Colonic mucosa (tissue), 4 donors: ENCODE measurements around the gene TRMU. TPM values are rescaled to one million over a fixed set of nuclear protein-coding genes. Genes with fewer than 3 reads are reported as not detected.
A peak's percentile ranks its signal among the peaks of the same experiment; 100 is the strongest.

Experiments used
- DNase-seq: peaks from one replicate; pipeline ENCODE4 v3.0.0-alpha.2; 2020
- H3K27ac ChIP-seq: fragments of 200-600 bp; one replicate; pipeline ENCODE4 v1.8.0; 2021
- H3K27me3 ChIP-seq: fragments of 200-600 bp; one replicate; pipeline ENCODE4 v1.8.0; 2021
- H3K36me3 ChIP-seq: fragments of 200-600 bp; one replicate; pipeline ENCODE4 v1.8.0; 2021
- H3K4me1 ChIP-seq: fragments of 200-600 bp; one replicate; pipeline ENCODE4 v1.8.0; 2021; ENCODE audit warnings: mild to moderate bottlenecking
- H3K4me3 ChIP-seq: fragments of 200-600 bp; one replicate; pipeline ENCODE4 v1.8.0; 2021
- H3K9ac ChIP-seq, 2 donors: one replicate each; pipeline ENCODE4 v1.7.0; 2013; ENCODE audit warnings: control low read depth in 2 of 2, low read depth in 2 of 2, low read length in 2 of 2
- H3K9me3 ChIP-seq: fragments of 200-600 bp; one replicate; pipeline ENCODE4 v1.8.0; 2021
- intact Hi-C: fragments of 100-400 bp; cut with DNase I; formaldehyde crosslinking; loops from one replicate; pipeline ENCODE4 v1.14.1; 2022
- total RNA-seq, 2 donors: library from RNA; stranded (reverse); fragmentation: NEBNext Ultra II Directional in 1 of 2; extraction: Animal tissue kit (Norgen Biotek cat#: 25700) in 1 of 2; gene quantifications; one replicate each; pipeline ENCODE4 v1.2.1, GENCODE V29; 2021
- TF ChIP-seq, protein P1 (sequence below): fragments of 200-600 bp; IDR thresholded peaks from one replicate; pipeline ENCODE4 v1.8.0; 2022; ENCODE audit warnings: antibody characterized with exemption, mild to moderate bottlenecking
- donor health status: healthy.
- donor health status: DM: no; HTN: no; CAD: no.
- donor health status: DM: no; HTN: no; CAD: no.

Gene TRMU
- total RNA-seq, 2 donors from 2014 or later = 25.2 to 71.8 TPM

DNA sequence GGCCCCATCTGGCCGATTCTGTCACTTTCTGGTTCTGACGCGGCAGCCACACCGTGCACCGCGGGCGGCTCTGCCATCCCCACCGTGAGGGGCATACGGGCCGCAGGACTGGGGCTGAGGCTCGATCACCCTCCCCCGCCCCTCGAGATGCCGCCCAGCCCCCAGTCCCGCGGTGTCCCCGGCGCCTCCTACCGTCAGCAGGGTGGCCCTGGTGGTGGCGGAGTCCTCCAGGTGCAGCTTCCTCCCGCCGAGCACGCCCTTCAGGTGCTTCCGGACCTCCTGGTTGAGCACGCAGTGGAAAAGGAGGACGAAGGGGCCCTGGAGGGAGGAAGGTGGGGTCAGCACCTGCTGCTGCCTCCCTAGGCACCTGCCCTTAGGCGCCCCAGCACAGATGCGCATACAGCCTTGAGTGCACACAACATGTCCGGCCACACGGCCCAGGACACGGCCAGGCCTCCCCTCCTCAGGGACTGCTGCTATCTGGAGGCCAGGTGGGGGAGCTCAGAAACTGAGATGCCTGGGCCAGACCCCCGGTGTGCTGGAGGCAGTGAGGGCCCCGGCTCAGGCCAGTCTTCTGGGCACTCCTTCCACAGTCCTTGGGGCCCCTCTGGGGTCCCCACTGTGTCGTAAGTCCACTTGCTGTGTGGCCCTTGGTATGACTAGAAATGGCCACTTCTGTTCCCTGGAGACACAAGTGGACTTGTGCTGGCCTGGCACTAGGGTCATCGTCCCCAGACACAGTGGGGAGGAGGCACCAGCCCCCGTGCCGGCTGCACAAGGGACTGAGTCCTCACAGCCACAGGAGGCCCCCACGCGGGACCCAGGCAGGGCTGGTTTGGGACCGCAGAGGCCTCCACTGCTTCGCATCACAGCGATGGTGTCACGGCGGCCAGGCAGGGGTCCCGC, 31.5 kb downstream of the TRMU start:
- intact Hi-C loops = loop anchor here (1.0 to 10.0 kb wide), 2 partner anchors 78 to 175 kb away; no protein-coding TSS in a partner anchor
- TF ChIP-seq, protein P1, sequence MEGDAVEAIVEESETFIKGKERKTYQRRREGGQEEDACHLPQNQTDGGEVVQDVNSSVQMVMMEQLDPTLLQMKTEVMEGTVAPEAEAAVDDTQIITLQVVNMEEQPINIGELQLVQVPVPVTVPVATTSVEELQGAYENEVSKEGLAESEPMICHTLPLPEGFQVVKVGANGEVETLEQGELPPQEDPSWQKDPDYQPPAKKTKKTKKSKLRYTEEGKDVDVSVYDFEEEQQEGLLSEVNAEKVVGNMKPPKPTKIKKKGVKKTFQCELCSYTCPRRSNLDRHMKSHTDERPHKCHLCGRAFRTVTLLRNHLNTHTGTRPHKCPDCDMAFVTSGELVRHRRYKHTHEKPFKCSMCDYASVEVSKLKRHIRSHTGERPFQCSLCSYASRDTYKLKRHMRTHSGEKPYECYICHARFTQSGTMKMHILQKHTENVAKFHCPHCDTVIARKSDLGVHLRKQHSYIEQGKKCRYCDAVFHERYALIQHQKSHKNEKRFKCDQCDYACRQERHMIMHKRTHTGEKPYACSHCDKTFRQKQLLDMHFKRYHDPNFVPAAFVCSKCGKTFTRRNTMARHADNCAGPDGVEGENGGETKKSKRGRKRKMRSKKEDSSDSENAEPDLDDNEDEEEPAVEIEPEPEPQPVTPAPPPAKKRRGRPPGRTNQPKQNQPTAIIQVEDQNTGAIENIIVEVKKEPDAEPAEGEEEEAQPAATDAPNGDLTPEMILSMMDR = no peak
- Histone ChIP-seq H3K9me3 (no peaks in the 10 kb centered on the region), H3K27me3 (no peaks in the 10 kb centered on the region), H3K36me3 (no peaks in the 10 kb centered on the region), H3K4me1 (peaks cover 3% of the 10 kb centered on the region), H3K4me3 (no peak overlapping the region), H3K27ac (no peak overlapping the region), H3K9ac (no peak overlapping the region)
- DNase-seq = no peak

DNA sequence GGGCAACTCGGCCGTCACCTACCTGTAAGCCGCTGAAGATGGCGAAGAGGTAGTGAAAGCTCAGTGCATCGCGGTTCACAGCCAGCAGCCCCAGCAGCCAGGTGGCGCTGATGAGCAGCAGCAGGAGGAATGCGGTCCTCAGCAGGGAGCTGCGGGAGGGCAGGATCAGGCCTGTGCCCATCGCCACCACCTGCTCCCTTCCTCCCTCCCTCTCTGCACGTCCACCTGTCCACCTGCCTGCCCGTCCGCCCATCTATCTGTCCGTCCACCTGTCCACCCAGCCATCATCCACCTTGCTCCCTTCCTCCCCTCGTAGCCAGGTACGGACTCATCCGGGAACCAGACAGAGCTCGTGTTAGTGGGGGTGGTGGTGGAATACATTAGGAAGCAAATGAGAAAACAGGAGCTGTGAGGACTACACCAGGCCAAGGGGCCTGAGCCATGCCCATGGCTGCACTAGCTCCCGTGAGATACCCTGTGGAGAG, 32.2 kb downstream of the TRMU start:
- H3K27me3 ChIP-seq = no peaks in the 10 kb centered on the region
- intact Hi-C loops = loop anchor here (1.0 to 10.0 kb wide), 2 partner anchors 77 to 175 kb away; no protein-coding TSS in a partner anchor
- H3K4me3 ChIP-seq = no peak overlapping the region

GRCh38 chr22:46368422-46368821, 32.9 kb downstream of the TRMU start:
- no peak for DNase-seq
- Histone ChIP-seq H3K9ac (no peak overlapping the region), H3K36me3 (no peaks in the 10 kb centered on the region), H3K4me1 (peaks cover 3% of the 10 kb centered on the region), H3K27ac (no peak overlapping the region), H3K9me3 (no peaks in the 10 kb centered on the region), H3K27me3 (no peaks in the 10 kb centered on the region), H3K4me3 (no peak overlapping the region)
- TF ChIP-seq, protein P1 = no peak
- intact Hi-C loops = loop anchor here (10.0 kb wide), 1 partner anchor 76 kb away; no protein-coding TSS in a partner anchor

More for the DNA sequence above, 32.2 kb downstream of the TRMU start:
- Histone ChIP-seq H3K27ac (no peak overlapping the region), H3K9ac (no peak overlapping the region), H3K4me1 (peaks cover 3% of the 10 kb centered on the region), H3K36me3 (no peaks in the 10 kb centered on the region), H3K9me3 (no peaks in the 10 kb centered on the region)
- DNase-seq = peak; percentile 83
- TF ChIP-seq, protein P1 = peak; percentile 84

- Histone ChIP-seq H3K4me1 (peaks cover 3% of the 10 kb centered on the region), H3K27me3 (no peaks in the 10 kb centered on the region), H3K9ac (no peak overlapping the region), H3K36me3 (no peaks in the 10 kb centered on the region), H3K4me3 (no peak overlapping the region), H3K9me3 (no peaks in the 10 kb centered on the region), H3K27ac (no peak overlapping the region)
- no peak for DNase-seq
- TF ChIP-seq, protein P1 = no peak
- intact Hi-C loops = loop anchor here (10.0 kb wide), 1 partner anchor 76 kb away; no protein-coding TSS in a partner anchor
These were observed 33.6 kb downstream of the TRMU start for GRCh38 chr22:46368871-46369715.
